GM12878 (cell line): ENCODE measurements around the gene FOXF1. TPM values are rescaled to one million over a fixed set of nuclear protein-coding genes. Genes with fewer than 3 reads are reported as not detected.

Source experiments
- ATAC-seq: fragments of 200-7000 bp; cut with Tn5 transposase; 3 replicates; pipeline ENCODE4 v1.9.1; 2020; ENCODE audit warnings: mild to moderate bottlenecking, moderate library complexity
- BruUV-seq: library from RNA; stranded (reverse); fragments of 400-500 nt; replicated peaks from 2 replicates; lab custom pipeline; 2021; lab: Mats Ljungman, UMichigan
- CTCF ChIA-PET: fragments of 300-600 bp; sonication (Branson Sonifier 250); formaldehyde crosslinking; extraction: SDS; loops from one replicate; lab custom pipeline; 2021; ENCODE audit warnings: inconsistent platforms; lab: Yijun Ruan, JAX
- POLR2A ChIA-PET: fragments of 350-600 bp; formaldehyde crosslinking; extraction: SDS; loops from one replicate; lab custom pipeline; 2021; ENCODE audit warnings: inconsistent platforms; lab: Charles Lee
- RAD21 ChIA-PET: fragments of 300-600 bp; sonication (Branson Sonifier 250); formaldehyde crosslinking; loops from one replicate; lab custom pipeline; 2023; ENCODE audit warnings: antibody characterized with exemption; ENCODE audit not compliant: unreplicated experiment; lab: Charles Lee
- SMC1A ChIA-PET: fragments of 300-600 bp; sonication (Branson Sonifier 250); formaldehyde crosslinking; loops from one replicate; lab custom pipeline; 2023; ENCODE audit not compliant: unreplicated experiment, uncharacterized antibody; lab: Charles Lee
- DNase-seq: peaks from one replicate; pipeline ENCODE4 v3.0.0-alpha.2; 2011; ENCODE audit warnings: low read depth, low spot score
- FAIRE-seq: peaks from 3 replicates; lab custom pipeline; 2011; peaks lifted over from hg19 to GRCh38; lab: Jason Lieb, UNC
- H2AFZ ChIP-seq: 2 replicates; pipeline ENCODE4 v1.6.0; 2011; ENCODE audit warnings: low read depth, low read length, control low read depth; ENCODE audit not compliant: control insufficient read depth
- H3K27ac ChIP-seq: 2 replicates; pipeline ENCODE4 v1.5.1; 2011; ENCODE audit warnings: control low read depth; ENCODE audit not compliant: control insufficient read depth, insufficient read depth
- H3K27me3 ChIP-seq, 2 experiments: replicated peaks in 1 of 2; 2 replicates each; pipeline versions ENCODE4 v1.6.0 to v1.6.1; 2011; ENCODE audit warnings: low read length in 1 of 2; ENCODE audit not compliant: control insufficient read depth in 2 of 2, insufficient read depth in 2 of 2
- H3K36me3 ChIP-seq, 2 experiments: 2 replicates each; pipeline ENCODE4 v1.5.1; 2011; ENCODE audit warnings: low read length in 1 of 2; ENCODE audit not compliant: control insufficient read depth in 2 of 2, insufficient read depth in 2 of 2
- H3K4me1 ChIP-seq: 2 replicates; pipeline ENCODE4 v1.6.1; 2011; ENCODE audit warnings: mild to moderate bottlenecking, low read length, moderate library complexity, mixed read lengths; ENCODE audit not compliant: control insufficient read depth, insufficient read depth
- H3K4me2 ChIP-seq: 2 replicates; pipeline ENCODE4 v1.6.0; 2011; ENCODE audit warnings: control low read depth; ENCODE audit not compliant: control insufficient read depth, insufficient read depth
- H3K4me3 ChIP-seq: fragments of 200-600 bp; sonication (generic); 2 replicates; pipeline ENCODE4 v1.5.1; 2016
- H3K79me2 ChIP-seq: 2 replicates; pipeline ENCODE4 v1.6.0; 2011; ENCODE audit warnings: low read length; ENCODE audit not compliant: control insufficient read depth, insufficient read depth
- H3K9ac ChIP-seq: 2 replicates; pipeline ENCODE4 v1.8.0; 2011; ENCODE audit warnings: low read length, control low read depth, mixed read lengths; ENCODE audit not compliant: control insufficient read depth, insufficient read depth
- H3K9me3 ChIP-seq: replicated peaks from 3 replicates; pipeline ENCODE4 v1.5.1; 2011; ENCODE audit warnings: mild to moderate bottlenecking, low read length; ENCODE audit not compliant: control insufficient read depth, insufficient read depth
- H4K20me1 ChIP-seq: 2 replicates; pipeline ENCODE4 v1.6.0; 2011; ENCODE audit not compliant: control insufficient read depth, insufficient read depth
- DPF2 ChIP-seq: fragments of 450-650 bp; IDR thresholded peaks from 2 replicates; pipeline ENCODE4 v1.6.1; 2017; ENCODE audit warnings: mild to moderate bottlenecking
- NBN ChIP-seq: fragments of 450-650 bp; IDR thresholded peaks from 2 replicates; pipeline ENCODE4 v1.6.1; 2016
- NFYA ChIP-seq: IDR thresholded peaks from 2 replicates; pipeline ENCODE4 v1.6.1; 2011; ENCODE audit warnings: low read depth, mild to moderate bottlenecking, low read length, improper control_type of control experiment, borderline replicate concordance
- POLR2AphosphoS2 ChIP-seq: IDR thresholded peaks from 2 replicates; pipeline ENCODE4 v1.6.1; 2011; ENCODE audit warnings: low read depth, mild to moderate bottlenecking, low read length, improper control_type of control experiment, moderate library complexity
- SIX5 ChIP-seq: IDR thresholded peaks from 2 replicates; pipeline ENCODE4 v1.6.1; 2011; ENCODE audit warnings: mild to moderate bottlenecking, low read depth, low read length, moderate library complexity; ENCODE audit not compliant: severe bottlenecking
- SMARCA5 ChIP-seq: fragments of 450-650 bp; IDR thresholded peaks from 2 replicates; pipeline ENCODE4 v1.6.1; 2017; ENCODE audit warnings: mild to moderate bottlenecking
- SUPT20H ChIP-seq: IDR thresholded peaks from 2 replicates; pipeline ENCODE4 v1.6.1; 2011; ENCODE audit warnings: low read depth, mild to moderate bottlenecking, low read length, moderate library complexity, borderline replicate concordance; ENCODE audit not compliant: control insufficient read depth
- TCF3 ChIP-seq: IDR thresholded peaks from 2 replicates; pipeline ENCODE4 v1.6.1; 2012; ENCODE audit warnings: low read depth, mild to moderate bottlenecking, low read length, borderline replicate concordance; ENCODE audit not compliant: insufficient read depth
- ZBTB4 ChIP-seq: fragments of 450-650 bp; formaldehyde crosslinking; IDR thresholded peaks from 2 replicates; pipeline ENCODE4 v1.4.0; 2022; ENCODE audit warnings: mild to moderate bottlenecking, moderate library complexity
- WGBS: methylation state at CpG from one replicate; pipeline ENCODE4 v1.1.6; 2016; ENCODE audit warnings: low lambda C conversion rate; ENCODE audit not compliant: insufficient replicate concordance, insufficient coverage; ENCODE audit errors: missing lambda C conversion rate; 5-methylcytosine and 5-hydroxymethylcytosine counted together
- in situ Hi-C: fragments of 300-500 bp; cut with MboI; formaldehyde crosslinking; loops from 9 replicates; pipeline ENCODE4 v1.14.3; 2018; ENCODE audit warnings: mixed read lengths
- intact Hi-C: fragments of 100-400 bp; cut with micrococcal nuclease; formaldehyde crosslinking; loops from one replicate; pipeline ENCODE4 v1.14.2; 2022; ENCODE audit not compliant: unreplicated experiment
- polyA plus RNA-seq, 11 experiments: library from polyadenylated mRNA; depleted of rRNA in 4 of 11; unstranded in 6 of 11; stranded (reverse) in 5 of 11; fragments of >200 nt; fragmentation: Nextera tagmentation in 4 of 11; fragmentation: Illumina TruSeq in 1 of 11; extraction: Ambion mirVana in 4 of 11; extraction: Trizol in 1 of 11; gene quantifications; 1 replicate in 1 of 11; 2 replicates in 10 of 11; pipeline versions ENCODE4 v1.2.1 to v1.2.3, GENCODE V29; 2011 to 2016; ENCODE audit warnings: inconsistent platforms in 2 of 11, missing spikeins in 2 of 11, low read depth in 1 of 11
- total RNA-seq, 4 experiments: library from RNA; depleted of rRNA in 3 of 4; stranded (reverse); fragments of >200 nt in 3 of 4; fragmentation: Illumina TruSeq in 1 of 4; extraction: Trizol in 1 of 4; gene quantifications; 2 replicates each; pipeline versions ENCODE4 v1.2.1 to v1.2.3, GENCODE V29; 2013 to 2021
- TF ChIP-seq, protein P1 (sequence below): fragments of 450-650 bp; IDR thresholded peaks from 2 replicates; pipeline ENCODE4 v1.6.1; 2016; ENCODE audit warnings: mild to moderate bottlenecking
- TF ChIP-seq, protein P2 (sequence below): fragments of 450-650 bp; IDR thresholded peaks from 2 replicates; pipeline ENCODE4 v1.6.1; 2016; ENCODE audit warnings: mild to moderate bottlenecking, moderate library complexity, borderline replicate concordance

FOXF1 gene
- total and polyA plus RNA-seq, 10 of the 15 experiments (the other 5 are each of a cell fraction or from before 2014, with no cell fraction given) = 0.01 TPM; not detected in 9

GRCh38 chr16:86490859-86491639, 19.3 kb upstream of the FOXF1 start (continued):
- no peak for TF ChIP-seq ZBTB4 (CRISPR knock-in tag)
- TF ChIP-seq SIX5 = no peak
- TF ChIP-seq POLR2AphosphoS2 = no peak
- TF ChIP-seq DPF2 = no peak
- TF ChIP-seq TCF3 = no peak
- TF ChIP-seq, all 136 proteins: peak for 0

- no TSS peak for BruUV-seq
- Histone ChIP-seq H3K9me3 (no peaks in the 10 kb centered on the region), H4K20me1 (no peaks in the 10 kb centered on the region), H3K27me3 (peaks cover 8 to 12% of the 10 kb centered on the region in 2 experiments), H3K27ac (no peak overlapping the region), H3K4me2 (no peak overlapping the region), H3K36me3 (no peaks in the 10 kb centered on the region), H2AFZ (no peak overlapping the region), H3K79me2 (no peaks in the 10 kb centered on the region), H3K4me3 (no peak overlapping the region), H3K9ac (no peak overlapping the region), H3K4me1 (no peaks in the 10 kb centered on the region)
- intact Hi-C loops = no loop called here
- ATAC-seq = no peak
- no peak for FAIRE-seq
- ChIA-PET POLR2A (no interaction called here), RAD21 (no interaction called here), SMC1A (no interaction called here), CTCF (interaction anchor here (0.6 kb wide), 1 partner anchor 788 kb away, joined by 3 read pairs; no protein-coding TSS in a partner anchor)
- 61% methylated on average over 7 of the region's 7 CpGs for WGBS
- in situ Hi-C loops = no loop called here
- DNase-seq = no peak
- TF ChIP-seq SUPT20H (no peak), SMARCA5 (no peak), NBN (no peak), NFYA (no peak)
- TF ChIP-seq, protein P1, sequence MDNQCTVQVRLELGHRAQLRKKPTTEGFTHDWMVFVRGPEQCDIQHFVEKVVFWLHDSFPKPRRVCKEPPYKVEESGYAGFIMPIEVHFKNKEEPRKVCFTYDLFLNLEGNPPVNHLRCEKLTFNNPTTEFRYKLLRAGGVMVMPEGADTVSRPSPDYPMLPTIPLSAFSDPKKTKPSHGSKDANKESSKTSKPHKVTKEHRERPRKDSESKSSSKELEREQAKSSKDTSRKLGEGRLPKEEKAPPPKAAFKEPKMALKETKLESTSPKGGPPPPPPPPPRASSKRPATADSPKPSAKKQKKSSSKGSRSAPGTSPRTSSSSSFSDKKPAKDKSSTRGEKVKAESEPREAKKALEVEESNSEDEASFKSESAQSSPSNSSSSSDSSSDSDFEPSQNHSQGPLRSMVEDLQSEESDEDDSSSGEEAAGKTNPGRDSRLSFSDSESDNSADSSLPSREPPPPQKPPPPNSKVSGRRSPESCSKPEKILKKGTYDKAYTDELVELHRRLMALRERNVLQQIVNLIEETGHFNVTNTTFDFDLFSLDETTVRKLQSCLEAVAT = no peak
- TF ChIP-seq, protein P2, sequence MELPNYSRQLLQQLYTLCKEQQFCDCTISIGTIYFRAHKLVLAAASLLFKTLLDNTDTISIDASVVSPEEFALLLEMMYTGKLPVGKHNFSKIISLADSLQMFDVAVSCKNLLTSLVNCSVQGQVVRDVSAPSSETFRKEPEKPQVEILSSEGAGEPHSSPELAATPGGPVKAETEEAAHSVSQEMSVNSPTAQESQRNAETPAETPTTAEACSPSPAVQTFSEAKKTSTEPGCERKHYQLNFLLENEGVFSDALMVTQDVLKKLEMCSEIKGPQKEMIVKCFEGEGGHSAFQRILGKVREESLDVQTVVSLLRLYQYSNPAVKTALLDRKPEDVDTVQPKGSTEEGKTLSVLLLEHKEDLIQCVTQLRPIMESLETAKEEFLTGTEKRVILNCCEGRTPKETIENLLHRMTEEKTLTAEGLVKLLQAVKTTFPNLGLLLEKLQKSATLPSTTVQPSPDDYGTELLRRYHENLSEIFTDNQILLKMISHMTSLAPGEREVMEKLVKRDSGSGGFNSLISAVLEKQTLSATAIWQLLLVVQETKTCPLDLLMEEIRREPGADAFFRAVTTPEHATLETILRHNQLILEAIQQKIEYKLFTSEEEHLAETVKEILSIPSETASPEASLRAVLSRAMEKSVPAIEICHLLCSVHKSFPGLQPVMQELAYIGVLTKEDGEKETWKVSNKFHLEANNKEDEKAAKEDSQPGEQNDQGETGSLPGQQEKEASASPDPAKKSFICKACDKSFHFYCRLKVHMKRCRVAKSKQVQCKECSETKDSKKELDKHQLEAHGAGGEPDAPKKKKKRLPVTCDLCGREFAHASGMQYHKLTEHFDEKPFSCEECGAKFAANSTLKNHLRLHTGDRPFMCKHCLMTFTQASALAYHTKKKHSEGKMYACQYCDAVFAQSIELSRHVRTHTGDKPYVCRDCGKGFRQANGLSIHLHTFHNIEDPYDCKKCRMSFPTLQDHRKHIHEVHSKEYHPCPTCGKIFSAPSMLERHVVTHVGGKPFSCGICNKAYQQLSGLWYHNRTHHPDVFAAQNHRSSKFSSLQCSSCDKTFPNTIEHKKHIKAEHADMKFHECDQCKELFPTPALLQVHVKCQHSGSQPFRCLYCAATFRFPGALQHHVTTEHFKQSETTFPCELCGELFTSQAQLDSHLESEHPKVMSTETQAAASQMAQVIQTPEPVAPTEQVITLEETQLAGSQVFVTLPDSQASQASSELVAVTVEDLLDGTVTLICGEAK = no peak
Observed at GRCh38 chr16:86491640-86492023, 18.7 kb upstream of the FOXF1 start.
